Trophoblast cell (in vitro differentiated cells and primary cell): ENCODE results near the gene P2RY13.

Experiments used
- DNase-seq, 2 donors: peaks; one replicate each; pipeline ENCODE4 v3.0.0-alpha.2; 2016
- H2AFZ ChIP-seq: 2 replicates; pipeline ENCODE4 v1.6.1; 2013; ENCODE audit warnings: low read length, moderate library complexity, mild to moderate bottlenecking; ENCODE audit not compliant: insufficient read depth, poor library complexity
- H2AK5ac ChIP-seq: 2 replicates; pipeline ENCODE4 v1.6.1; 2013; ENCODE audit warnings: mild to moderate bottlenecking, low read length
- H2BK120ac ChIP-seq: 2 replicates; pipeline ENCODE4 v1.6.1; 2013; ENCODE audit warnings: low read length, mild to moderate bottlenecking, moderate library complexity; ENCODE audit not compliant: insufficient read depth, poor library complexity
- H2BK12ac ChIP-seq: 2 replicates; pipeline ENCODE4 v1.6.1; 2013; ENCODE audit warnings: mild to moderate bottlenecking, low read length, moderate library complexity
- H2BK5ac ChIP-seq: 2 replicates; pipeline ENCODE4 v1.6.1; 2013; ENCODE audit warnings: low read length, low read depth, moderate library complexity, mild to moderate bottlenecking; ENCODE audit not compliant: poor library complexity
- H3K14ac ChIP-seq: 2 replicates; pipeline ENCODE4 v1.6.1; 2013; ENCODE audit warnings: mild to moderate bottlenecking, low read length
- H3K18ac ChIP-seq: 2 replicates; pipeline ENCODE4 v1.6.1; 2013; ENCODE audit warnings: mild to moderate bottlenecking, low read length
- H3K23ac ChIP-seq: 2 replicates; pipeline ENCODE4 v1.6.1; 2013; ENCODE audit warnings: low read length
- H3K27ac ChIP-seq: 2 replicates; pipeline ENCODE4 v1.5.1; 2013; ENCODE audit warnings: low read depth, mild to moderate bottlenecking, inconsistent platforms, low read length, moderate library complexity
- H3K27me3 ChIP-seq: 2 replicates; pipeline ENCODE4 v1.6.1; 2013; ENCODE audit warnings: inconsistent platforms, mild to moderate bottlenecking, low read length, moderate library complexity; ENCODE audit not compliant: insufficient read depth
- H3K36me3 ChIP-seq, 2 experiments: 1 replicate in 1 of 2; 2 replicates in 1 of 2; pipeline ENCODE4 v1.6.1; 2013; ENCODE audit warnings: low read length in 2 of 2, mild to moderate bottlenecking in 2 of 2, moderate library complexity in 1 of 2; ENCODE audit not compliant: insufficient read depth in 2 of 2, control insufficient read depth in 1 of 2
- H3K4ac ChIP-seq: 2 replicates; pipeline ENCODE4 v1.6.1; 2013; ENCODE audit warnings: low read depth, mild to moderate bottlenecking, low read length, moderate library complexity
- H3K4me1 ChIP-seq, 2 experiments: 1 replicate in 1 of 2; 2 replicates in 1 of 2; pipeline ENCODE4 v1.6.1; 2013; ENCODE audit warnings: low read length in 2 of 2, mild to moderate bottlenecking in 2 of 2, moderate library complexity in 1 of 2; ENCODE audit not compliant: insufficient read depth in 2 of 2, control insufficient read depth in 1 of 2
- H3K4me2 ChIP-seq: 2 replicates; pipeline ENCODE4 v1.6.1; 2013; ENCODE audit warnings: inconsistent platforms, mild to moderate bottlenecking, low read length, moderate library complexity
- H3K4me3 ChIP-seq: 2 replicates; pipeline ENCODE4 v1.5.1; 2013; ENCODE audit warnings: mild to moderate bottlenecking, low read depth, low read length, inconsistent platforms
- H3K79me1 ChIP-seq: one replicate; pipeline ENCODE4 v1.6.1; 2013; ENCODE audit warnings: low read length
- H3K79me2 ChIP-seq: 2 replicates; pipeline ENCODE4 v1.6.1; 2013; ENCODE audit warnings: low read length, mild to moderate bottlenecking; ENCODE audit not compliant: control insufficient read depth, insufficient read depth, poor library complexity
- H3K9ac ChIP-seq: 2 replicates; pipeline ENCODE4 v1.6.1; 2013; ENCODE audit warnings: mild to moderate bottlenecking, low read length
- H3K9me3 ChIP-seq: 2 replicates; pipeline ENCODE4 v1.6.1; 2013; ENCODE audit warnings: low read depth, mild to moderate bottlenecking, control low read depth, inconsistent platforms, low read length; ENCODE audit not compliant: insufficient read depth
- H4K12ac ChIP-seq: 2 replicates; pipeline ENCODE4 v1.6.1; 2013; ENCODE audit warnings: low read depth, mild to moderate bottlenecking, low read length, moderate library complexity
- H4K8ac ChIP-seq: 2 replicates; pipeline ENCODE4 v1.6.1; 2013; ENCODE audit warnings: low read depth, mild to moderate bottlenecking, low read length, moderate library complexity
- H4K91ac ChIP-seq: one replicate; pipeline ENCODE4 v1.6.1; 2013; ENCODE audit warnings: low read depth, mild to moderate bottlenecking, low read length, moderate library complexity
- WGBS: extraction: QIAGEN DNeasy Blood & Tissue Kit; methylation state at CpG from one replicate; pipeline ENCODE4 v1.1.7; 2013; ENCODE audit warnings: missing lambda C conversion rate; ENCODE audit not compliant: insufficient read length, insufficient coverage; ENCODE audit errors: extremely low coverage; 5-methylcytosine and 5-hydroxymethylcytosine counted together

P2RY13 gene

GRCh38 chr3:151330899-151331298, 1.6 kb upstream of the P2RY13 start:
- no peak overlapping the region for H3K9ac ChIP-seq
- no peak overlapping the region for H2AK5ac ChIP-seq
- DNase-seq: no peak
- no peak overlapping the region for H3K23ac ChIP-seq
- no peaks in the 10 kb centered on the region for H3K9me3 ChIP-seq
- no peak overlapping the region for H4K8ac ChIP-seq
- H3K4ac ChIP-seq: no peak overlapping the region
- H2BK12ac ChIP-seq: no peak overlapping the region
- H4K12ac ChIP-seq: no peak overlapping the region
- H3K4me3 ChIP-seq: no peak overlapping the region
- H3K79me1 ChIP-seq: no peaks in the 10 kb centered on the region
- no peak overlapping the region for H2AFZ ChIP-seq
- no peaks in the 10 kb centered on the region for H3K79me2 ChIP-seq
- H3K14ac ChIP-seq: no peak overlapping the region
- H3K27ac ChIP-seq: no peak overlapping the region
- no peak overlapping the region for H2BK120ac ChIP-seq
- H4K91ac ChIP-seq: no peak overlapping the region
- no peaks in the 10 kb centered on the region for H3K27me3 ChIP-seq
- no peak overlapping the region for H3K4me2 ChIP-seq
- no peaks in the 10 kb centered on the region for H3K4me1 ChIP-seq
- H3K18ac ChIP-seq: no peak overlapping the region
- H3K36me3 ChIP-seq: no peaks in the 10 kb centered on the region
- H2BK5ac ChIP-seq: no peak overlapping the region

- Histone ChIP-seq H3K4ac (no peak overlapping the region), H2BK120ac (no peak overlapping the region), H3K27ac (no peak overlapping the region), H4K8ac (no peak overlapping the region), H3K4me3 (no peak overlapping the region), H3K36me3 (no peaks in the 10 kb centered on the region), H4K91ac (no peak overlapping the region), H4K12ac (no peak overlapping the region), H3K14ac (no peak overlapping the region), H2BK5ac (no peak overlapping the region), H2BK12ac (no peak overlapping the region), H3K4me1 (no peaks in the 10 kb centered on the region), H3K79me1 (no peaks in the 10 kb centered on the region), H3K27me3 (no peaks in the 10 kb centered on the region), H3K18ac (no peak overlapping the region), H3K79me2 (no peaks in the 10 kb centered on the region), H3K23ac (no peak overlapping the region), H3K4me2 (no peak overlapping the region), H3K9me3 (no peaks in the 10 kb centered on the region), H2AK5ac (no peak overlapping the region), H3K9ac (no peak overlapping the region), H2AFZ (no peak overlapping the region)
- no peak for DNase-seq
- WGBS: no CpG with 5 or more reads among the region's 4 CpGs
Observed at GRCh38 chr3:151330379-151330778, 1.0 kb upstream of the P2RY13 start.

- no peak overlapping the region for H2BK120ac ChIP-seq
- H4K12ac ChIP-seq: no peak overlapping the region
- H2BK12ac ChIP-seq: no peak overlapping the region
- H3K4me1 ChIP-seq: no peaks in the 10 kb centered on the region
- no peak overlapping the region for H3K14ac ChIP-seq
- no peaks in the 10 kb centered on the region for H3K36me3 ChIP-seq
- H2BK5ac ChIP-seq: no peak overlapping the region
- H3K79me1 ChIP-seq: no peaks in the 10 kb centered on the region
- no peak overlapping the region for H3K27ac ChIP-seq
- no peak overlapping the region for H3K4ac ChIP-seq
- no peak overlapping the region for H4K91ac ChIP-seq
- no peak overlapping the region for H3K18ac ChIP-seq
- WGBS: no CpG with 5 or more reads among the region's 10 CpGs
- no peak overlapping the region for H4K8ac ChIP-seq
- no peak overlapping the region for H3K4me2 ChIP-seq
- no peak overlapping the region for H2AFZ ChIP-seq
- no peaks in the 10 kb centered on the region for H3K79me2 ChIP-seq
- H3K9me3 ChIP-seq: no peaks in the 10 kb centered on the region
- H3K4me3 ChIP-seq: no peak overlapping the region
- H2AK5ac ChIP-seq: no peak overlapping the region
- H3K27me3 ChIP-seq: no peaks in the 10 kb centered on the region
- no peak for DNase-seq
- H3K23ac ChIP-seq: no peak overlapping the region
- peak overlapping the region; percentile 27 for H3K9ac ChIP-seq
Observed at GRCh38 chr3:151328298-151328995, 902 bp downstream of the P2RY13 start.

GRCh38 chr3:151327571-151328198, 1.7 kb downstream of the P2RY13 start:
- H3K79me1 ChIP-seq: no peaks in the 10 kb centered on the region
- H2BK5ac ChIP-seq: no peak overlapping the region
- no peak overlapping the region for H3K9ac ChIP-seq
- H3K79me2 ChIP-seq: no peaks in the 10 kb centered on the region
- H3K4me1 ChIP-seq: no peaks in the 10 kb centered on the region
- H3K27me3 ChIP-seq: no peaks in the 10 kb centered on the region
- H2AFZ ChIP-seq: no peak overlapping the region
- no peaks in the 10 kb centered on the region for H3K36me3 ChIP-seq
- H4K12ac ChIP-seq: no peak overlapping the region
- no peak overlapping the region for H3K18ac ChIP-seq
- no peak overlapping the region for H4K8ac ChIP-seq
- H2BK120ac ChIP-seq: no peak overlapping the region
- no peaks in the 10 kb centered on the region for H3K9me3 ChIP-seq
- WGBS: 100% methylated on average over 1 of the region's 3 CpGs
- H3K27ac ChIP-seq: no peak overlapping the region
- H3K4ac ChIP-seq: no peak overlapping the region
- no peak overlapping the region for H3K23ac ChIP-seq
- DNase-seq: peak in 1 of 2 donors; percentile 61
- H3K4me2 ChIP-seq: no peak overlapping the region
- H2BK12ac ChIP-seq: no peak overlapping the region
- no peak overlapping the region for H3K14ac ChIP-seq
- no peak overlapping the region for H4K91ac ChIP-seq
- no peak overlapping the region for H2AK5ac ChIP-seq
- no peak overlapping the region for H3K4me3 ChIP-seq
